ENCODE measurements around the gene TK1.
"Not testable (repeated sequence)": the region's sequence is repeated elsewhere in the genome, so short reads cannot be mapped to it uniquely, and the experiment has no call there.

Gene TK1

DNA sequence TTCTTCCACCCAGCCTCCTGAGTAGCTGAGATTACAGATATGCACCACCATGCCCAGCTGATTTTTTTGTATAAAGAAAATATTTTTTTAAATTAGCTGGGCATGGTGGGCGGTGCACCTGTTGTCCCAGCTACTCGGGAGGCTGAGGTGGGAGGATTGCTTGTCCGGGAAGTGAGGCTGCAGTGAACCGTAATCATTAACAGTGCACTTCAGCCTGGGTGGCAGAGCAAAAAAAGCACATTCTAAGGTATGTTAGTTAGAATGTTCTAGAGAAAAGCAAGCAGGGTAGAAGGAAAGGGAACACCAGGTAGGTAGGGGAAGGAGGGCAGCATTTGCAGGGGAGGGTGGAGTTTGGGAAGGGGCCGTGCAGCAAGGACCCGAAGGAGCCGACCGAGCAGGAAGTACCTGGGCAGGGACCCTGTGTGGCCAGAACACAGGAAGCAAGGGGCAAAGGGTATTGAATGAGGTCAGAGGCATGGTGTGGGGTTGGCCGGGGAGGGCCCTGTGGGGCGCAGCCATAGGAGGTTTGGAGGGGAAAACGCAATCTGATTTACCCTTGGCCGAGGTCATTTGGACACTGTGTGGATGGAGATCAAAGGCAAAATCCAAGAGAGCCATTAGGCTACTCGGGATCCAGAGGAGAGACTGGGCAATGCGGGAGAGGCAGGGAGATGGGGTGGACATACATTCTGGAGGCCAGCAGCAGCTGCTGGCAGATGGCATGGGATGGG lies 38.4 kb downstream of the TK1 start:
- no peak for DNase-seq (ENCODE audit: low read depth in 2 of 2)

DNA sequence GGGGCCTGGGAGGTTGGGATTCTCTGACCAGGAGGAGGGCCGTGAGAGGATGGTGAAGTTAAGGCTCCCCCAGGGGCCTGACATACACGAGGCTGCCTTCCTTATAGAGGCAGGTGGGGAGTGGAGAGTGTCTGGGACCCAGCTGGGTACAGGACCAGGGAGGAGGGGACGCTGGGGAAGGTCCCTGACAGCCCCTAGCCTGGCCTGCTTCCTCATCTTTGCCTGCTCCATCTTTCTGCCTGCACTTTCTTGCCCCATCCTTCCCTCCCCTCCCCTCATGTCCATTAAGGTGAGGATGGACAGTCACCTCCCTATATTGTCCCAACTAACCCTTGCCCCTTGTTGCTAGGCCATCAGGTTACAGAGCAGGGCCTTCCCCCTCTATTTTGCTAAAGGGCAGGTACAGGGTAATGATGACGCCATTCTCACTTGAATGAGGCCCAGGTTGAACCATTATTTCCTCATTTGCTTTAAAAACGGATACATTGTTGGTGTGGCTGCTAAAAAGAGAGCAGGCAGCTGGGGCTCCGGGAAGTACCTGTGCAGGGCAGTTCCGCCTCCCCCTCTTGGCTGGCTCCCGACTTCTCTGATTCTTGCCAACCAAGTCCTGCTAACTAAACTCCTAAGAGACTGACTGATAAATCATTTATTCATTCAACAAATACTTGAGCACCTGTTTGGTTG lies 39.4 kb downstream of the TK1 start:
- no peak for DNase-seq (ENCODE audit: low read depth in 2 of 2)

DNA sequence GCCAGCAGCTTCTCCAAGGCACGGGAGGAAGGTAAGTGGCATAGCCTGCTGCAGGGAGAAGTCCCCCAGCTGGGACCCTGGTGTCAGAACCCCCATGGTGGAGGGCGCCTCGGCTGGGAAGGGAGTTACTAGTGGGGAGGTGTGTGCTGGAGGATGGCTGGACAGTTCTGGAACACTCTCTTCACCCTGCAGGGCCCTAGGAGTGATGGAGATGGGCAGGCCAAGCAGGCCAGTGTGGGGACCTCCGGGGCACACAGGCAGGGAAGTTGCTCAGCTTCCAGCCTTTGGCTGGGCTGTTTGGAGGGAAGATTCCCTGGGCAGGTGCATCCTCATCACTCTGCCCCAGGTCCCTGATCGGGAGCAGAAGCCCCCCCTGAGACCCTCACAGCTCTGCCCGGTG lies 40.0 kb downstream of the TK1 start:
- DNase-seq (ENCODE audit: low read depth in 2 of 2) = no peak

DNA sequence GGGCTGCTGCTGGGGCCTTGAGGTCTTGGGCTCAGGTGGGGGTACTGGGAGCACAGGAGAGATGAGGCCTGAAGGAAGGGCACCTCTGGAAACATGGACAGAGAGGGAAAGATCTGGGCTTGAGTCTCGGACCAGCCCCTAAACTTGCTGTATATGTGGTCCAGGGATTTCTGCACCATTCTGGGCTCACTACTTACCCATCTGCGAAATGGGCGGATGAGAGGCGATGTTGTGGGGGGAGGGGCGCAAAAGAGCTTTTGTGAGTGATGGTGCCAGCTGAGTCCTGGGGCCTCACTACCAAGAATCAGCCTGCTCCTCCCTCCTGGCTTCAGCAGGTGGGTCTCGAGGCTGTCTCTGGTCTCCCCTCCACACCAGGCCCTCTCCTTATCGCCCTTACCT lies 40.4 kb downstream of the TK1 start:
- DNase-seq (ENCODE audit: low read depth in 2 of 2) = no peak

DNA sequence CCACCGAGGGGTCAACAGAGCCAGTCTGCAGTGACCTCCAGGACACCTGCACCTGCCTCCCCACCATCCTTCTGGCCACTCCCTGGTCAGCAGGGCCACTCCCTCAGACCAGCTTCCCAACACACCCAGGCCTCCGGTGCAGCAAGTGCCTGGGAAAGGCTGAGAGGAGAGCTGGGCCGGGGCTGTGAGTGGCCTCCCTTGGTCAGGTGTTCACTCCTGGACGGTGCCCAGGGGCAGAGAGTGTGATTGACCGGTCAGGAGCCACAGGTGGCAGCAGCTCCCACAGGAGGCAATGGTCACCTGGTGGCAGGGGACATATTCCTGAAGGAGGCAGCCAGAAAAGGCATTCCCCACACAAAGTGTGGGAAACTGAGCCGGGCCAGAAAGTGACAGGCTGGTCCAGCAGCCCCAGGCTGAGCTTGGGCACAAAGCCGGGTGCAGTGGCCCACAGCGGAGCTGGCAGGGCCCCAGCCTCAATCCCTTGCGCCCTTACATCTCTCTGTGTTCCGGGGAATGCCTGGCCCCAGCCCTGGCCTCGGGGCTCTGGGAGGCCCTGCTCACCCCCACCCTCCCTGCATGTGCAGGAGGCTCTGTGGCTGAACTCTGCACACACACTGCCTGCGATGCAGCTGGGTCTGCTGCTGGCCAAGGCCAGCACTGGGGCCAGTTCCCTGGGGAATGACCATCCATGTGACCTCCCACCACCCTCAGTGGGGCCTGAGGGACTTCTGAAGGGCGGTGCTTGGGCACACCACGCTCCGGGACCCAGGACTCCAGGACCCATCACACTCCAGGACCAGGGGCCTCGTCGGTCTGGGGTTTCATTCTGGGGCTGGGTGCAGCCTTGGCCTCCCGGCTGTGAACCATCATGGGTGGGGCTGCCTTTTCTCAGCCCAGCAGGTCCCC lies 41.9 kb downstream of the TK1 start:
- no peak for DNase-seq (ENCODE audit: low read depth in 2 of 2)

DNA sequence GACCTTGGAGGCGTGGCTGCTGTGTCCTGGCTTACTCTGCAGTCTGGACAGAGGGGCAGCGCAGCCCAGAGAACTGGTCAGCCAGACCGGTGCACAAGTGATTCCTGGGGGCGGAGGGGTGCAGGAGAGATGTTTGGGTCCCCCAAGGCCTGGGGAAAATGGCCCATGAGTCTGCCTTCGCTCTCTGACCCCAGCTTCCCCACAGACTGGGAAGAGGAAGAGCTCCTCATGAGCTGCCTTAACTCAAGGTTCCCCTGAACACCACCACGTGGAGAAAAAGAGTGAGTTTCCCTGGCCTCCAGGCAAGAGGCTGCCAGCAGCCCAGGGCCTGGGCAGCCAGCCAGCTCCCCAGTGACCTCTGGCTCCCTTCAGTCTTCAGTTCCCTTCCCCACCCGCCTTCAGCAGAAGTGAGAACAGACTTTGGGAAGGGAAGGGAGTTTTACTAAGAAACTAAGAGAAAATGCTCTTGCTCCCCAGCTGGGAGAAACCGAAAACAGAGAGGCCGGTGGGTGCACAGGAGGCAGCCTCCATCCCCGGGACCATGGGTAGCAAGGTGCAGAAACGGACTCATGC lies 42.6 kb downstream of the TK1 start:
- no peak for DNase-seq (ENCODE audit: low read depth in 2 of 2)

DNA sequence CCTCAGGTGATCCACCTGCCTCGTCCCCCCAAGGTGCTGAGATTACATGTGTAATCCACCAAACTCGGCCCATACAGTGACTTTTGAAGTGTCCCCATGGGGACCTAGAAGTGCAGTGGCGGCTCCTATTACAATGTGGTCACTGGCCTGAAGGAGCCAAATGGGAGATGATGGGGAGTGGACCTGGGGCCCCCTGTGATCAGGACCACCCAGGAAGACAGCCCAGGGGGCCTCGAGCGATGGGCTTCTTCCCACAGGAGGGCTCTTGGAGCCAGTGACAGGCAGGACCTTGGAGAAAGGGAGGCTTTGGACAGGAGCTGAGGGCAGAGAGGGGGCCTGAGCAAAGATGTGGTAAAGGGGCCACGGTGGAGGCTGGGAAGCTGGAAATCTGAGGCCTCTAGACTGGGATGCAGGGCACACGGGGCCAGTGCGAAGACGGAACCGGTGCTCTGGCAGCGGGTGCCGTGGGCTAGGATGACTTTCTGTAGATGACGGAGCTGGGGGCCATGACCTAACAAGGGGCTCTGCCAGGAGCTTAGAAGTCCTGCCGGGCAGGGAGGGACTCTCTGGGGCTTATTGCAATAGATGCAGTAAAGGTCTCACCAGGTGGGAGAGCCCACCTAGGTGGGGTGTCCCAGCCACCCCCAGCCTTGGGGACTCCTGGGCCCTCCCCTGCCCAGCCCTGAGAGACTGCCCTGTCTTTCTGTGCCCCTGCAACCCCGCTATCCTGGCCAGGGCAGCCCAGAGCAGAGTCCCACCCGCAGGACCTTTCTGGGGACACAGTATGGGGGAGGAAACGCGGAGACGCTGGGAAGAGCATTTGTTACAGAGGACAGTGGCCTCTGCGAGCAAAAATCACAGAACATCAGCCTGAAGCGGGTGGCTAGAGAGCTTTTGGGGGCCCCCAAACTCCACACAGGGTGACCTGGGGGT lies 43.4 kb downstream of the TK1 start:
- DNase-seq (ENCODE audit: low read depth in 2 of 2) = no peak

DNA sequence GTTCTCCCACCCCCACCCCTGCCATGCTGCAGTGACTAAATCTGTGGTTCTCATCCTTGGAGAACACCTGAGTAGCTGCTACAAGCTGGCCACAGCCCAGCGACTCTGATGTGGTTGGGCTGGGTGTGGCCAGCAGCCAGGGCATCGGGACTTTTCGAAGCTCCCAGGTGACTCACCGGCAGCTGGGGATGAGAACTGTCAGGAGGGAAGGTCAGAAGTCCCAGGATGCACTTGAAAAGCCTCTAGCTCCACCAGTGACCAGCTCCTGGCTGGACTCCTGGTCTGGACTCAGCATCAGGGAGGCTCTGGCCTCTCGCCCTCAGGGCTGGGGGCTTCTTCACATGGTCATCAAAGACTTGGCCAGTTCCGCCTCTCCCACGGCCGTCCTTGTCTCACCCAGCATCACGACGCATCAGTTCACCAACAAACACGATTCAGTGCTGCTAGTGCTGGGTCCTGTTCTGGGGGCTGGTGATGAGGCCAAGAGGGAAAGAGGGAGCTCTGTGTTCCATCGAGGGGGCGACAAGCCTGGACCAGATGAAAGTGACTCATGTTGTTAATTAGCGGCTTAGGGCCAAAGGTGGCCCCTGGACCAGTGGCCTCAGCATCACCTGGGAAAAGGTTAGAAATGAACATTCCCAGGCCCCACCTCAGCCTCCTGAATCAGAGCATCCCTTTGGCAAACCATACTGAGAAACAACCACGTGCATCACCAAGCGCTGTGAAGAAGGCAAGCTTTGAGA lies 44.6 kb downstream of the TK1 start:
- DNase-seq (ENCODE audit: low read depth in 2 of 2) = no peak

DNA sequence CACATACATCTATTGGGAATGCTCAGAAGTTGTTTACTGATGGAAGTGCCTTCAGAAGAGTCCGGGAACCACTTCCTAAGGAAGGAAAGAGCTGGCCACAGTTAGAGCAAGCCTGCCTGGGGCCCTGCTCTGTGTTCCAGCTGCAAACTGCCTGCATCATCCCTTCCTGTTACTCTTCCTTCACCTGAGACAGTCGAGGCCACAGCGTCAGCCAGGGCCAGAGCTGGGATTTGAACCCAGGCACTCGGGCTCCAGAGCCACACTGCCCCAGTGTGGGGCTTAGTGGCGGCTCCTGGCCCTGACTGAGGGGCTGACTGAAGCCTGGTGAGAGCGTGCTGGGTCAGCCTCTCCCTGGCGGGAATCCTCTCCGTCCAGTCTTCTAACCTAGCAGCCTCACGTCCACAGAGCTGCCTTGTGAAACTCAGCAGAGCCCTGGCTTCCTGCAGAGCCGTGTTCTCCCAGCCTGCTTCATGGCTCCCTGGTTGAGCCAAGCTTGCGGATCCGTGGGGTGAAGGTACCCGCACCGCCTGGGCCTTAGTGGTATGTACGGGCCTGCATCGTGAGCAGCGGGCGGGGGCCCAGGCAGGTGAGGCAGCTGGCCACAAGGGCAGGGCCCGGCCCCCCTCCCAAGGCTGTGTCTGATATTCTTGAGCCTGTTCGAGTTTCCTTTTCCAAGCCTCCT lies 45.3 kb downstream of the TK1 start:
- DNase-seq (ENCODE audit: low read depth in 2 of 2) = no peak

DNA sequence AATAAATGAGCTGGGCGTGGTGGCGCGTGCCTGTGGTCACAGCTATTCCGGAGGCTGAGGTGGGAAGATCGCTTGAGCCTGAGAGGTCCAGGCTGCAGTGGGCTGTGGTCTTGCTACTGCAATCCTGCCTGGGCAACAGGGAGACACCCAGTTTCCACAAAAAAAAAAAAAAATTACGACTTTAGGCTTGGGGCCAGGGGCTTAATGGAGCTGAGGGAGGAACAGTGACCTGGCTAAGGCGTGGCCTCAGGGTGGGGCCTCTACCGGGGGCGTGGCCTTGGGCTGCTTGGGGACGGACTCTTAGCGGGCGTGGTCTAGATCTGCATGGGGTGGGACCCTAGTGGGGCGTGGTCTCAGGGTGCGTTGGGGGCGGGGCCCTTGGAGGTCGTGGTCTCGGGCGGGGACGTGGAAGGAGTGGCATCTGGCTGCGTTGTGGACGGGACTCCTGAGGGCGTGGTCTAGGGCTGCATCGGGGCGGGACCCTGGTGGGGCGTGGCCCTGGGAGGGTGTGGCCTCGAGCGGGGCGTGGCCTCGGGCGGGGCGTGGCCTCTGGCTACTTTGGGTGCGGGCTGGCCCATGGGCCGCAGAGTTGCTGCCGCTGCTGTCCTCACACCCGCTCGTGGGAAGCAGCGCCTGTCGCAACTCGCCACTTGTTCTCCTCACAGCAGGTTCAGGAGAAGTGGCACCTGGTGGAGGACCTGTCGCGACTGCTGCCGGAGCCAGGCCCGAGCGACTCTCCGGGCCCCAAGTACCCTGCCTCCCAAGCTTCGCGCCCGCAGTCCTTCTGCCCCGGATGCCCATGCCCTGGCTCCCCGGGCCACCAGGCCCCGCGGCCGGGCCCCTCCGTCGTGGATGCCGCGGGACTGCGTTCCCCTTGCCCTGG lies 46.4 kb downstream of the TK1 start:
- peak; percentile 77 to 85 for DNase-seq (ENCODE audit: low read depth in 2 of 2)

DNA sequence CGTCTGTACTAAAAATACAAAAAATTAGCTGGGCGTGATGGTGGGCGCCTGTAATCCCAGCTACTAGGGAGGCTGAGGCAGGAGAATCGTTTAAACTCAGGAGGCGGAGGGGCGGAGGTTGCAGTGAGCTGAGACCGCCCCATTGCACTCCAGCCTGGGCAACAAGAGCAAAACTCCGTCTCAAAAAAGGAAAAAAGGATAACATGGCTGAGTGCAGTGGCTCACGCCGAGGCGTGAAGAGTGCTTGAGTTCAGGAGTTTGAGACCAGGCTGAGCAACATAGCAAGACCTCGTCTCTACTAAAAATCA lies 47.0 kb downstream of the TK1 start:
- not testable (repeated sequence) for DNase-seq (ENCODE audit: low read depth in 2 of 2)

DNA sequence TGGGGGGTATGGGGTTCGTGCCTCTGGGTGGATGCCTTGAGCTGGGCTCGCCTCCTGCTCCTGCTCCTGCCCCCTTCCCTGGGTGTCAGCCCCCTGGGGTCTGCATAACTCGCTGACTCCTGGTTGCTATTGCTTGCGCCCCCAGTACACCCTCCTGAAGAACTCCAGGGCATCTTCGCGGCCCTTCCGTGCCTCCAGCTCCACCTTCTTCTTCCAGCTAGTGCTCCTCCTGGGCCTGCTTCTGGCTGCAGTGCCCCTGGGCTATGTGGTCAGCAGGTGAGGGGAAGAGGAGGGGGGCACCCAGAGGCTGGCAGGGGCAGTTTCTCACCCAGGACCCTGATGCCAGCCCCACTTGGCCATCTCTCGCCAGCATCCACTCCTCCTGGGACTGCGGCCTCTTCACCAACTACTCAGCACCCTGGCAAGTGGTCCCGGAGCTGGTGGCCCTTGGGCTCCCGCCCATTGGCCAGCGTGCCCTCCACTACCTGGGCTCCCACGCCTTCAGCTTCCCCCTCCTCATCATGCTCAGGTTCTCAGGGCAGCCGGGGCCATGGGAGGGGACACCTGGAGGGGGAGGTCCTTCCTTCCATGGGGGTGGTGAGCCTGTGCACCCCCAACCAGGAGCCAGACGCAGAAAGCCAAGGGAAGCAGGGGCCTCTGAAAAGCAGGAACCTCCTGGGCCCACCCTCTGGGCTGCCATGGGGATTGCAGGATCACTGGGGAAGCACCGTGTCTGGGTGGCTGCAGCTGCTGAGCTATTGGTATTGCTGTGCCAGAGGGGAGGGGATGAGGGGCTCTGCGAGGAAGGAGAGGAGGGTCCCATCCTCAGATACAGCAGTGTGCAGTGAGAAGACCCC lies 48.4 kb downstream of the TK1 start:
- DNase-seq (ENCODE audit: low read depth in 2 of 2) = no peak

DNA sequence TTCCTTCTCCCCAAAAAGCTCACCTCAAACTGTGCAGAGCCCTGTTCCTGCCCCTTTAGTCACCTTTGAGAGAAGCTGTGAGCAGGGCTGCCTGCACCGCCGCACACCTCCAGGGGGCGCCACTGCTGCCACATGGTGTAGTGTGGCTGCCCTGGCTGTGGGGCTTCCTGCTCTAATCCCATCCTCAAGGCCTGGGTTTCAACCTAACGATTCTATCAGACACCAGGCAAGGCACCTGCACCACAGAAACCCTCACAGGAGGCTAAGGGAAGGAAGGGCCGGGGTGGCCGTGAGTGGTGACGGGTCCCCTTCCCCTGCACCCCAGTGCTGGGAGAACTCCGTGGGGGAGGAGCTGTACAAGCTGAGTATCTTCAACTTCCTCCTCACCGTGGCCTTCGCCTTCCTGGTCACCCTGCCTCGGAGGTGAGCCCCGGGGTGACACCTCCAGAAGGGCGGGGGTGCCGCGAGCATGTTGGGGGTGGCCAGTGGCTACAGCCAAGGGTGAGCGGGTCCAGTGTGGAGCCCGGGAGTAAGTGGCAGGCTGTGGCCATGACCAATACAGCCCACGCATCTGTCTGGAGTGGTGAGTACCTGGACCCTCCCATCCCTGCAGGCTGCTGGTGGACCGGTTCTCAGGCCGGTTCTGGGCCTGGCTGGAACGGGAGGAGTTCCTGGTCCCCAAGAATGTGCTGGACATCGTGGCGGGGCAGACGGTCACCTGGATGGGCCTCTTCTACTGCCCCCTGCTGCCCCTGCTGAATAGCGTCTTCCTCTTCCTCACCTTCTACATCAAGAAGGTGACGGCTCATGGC lies 49.3 kb downstream of the TK1 start:
- DNase-seq (ENCODE audit: low read depth in 2 of 2) = no peak

DNA sequence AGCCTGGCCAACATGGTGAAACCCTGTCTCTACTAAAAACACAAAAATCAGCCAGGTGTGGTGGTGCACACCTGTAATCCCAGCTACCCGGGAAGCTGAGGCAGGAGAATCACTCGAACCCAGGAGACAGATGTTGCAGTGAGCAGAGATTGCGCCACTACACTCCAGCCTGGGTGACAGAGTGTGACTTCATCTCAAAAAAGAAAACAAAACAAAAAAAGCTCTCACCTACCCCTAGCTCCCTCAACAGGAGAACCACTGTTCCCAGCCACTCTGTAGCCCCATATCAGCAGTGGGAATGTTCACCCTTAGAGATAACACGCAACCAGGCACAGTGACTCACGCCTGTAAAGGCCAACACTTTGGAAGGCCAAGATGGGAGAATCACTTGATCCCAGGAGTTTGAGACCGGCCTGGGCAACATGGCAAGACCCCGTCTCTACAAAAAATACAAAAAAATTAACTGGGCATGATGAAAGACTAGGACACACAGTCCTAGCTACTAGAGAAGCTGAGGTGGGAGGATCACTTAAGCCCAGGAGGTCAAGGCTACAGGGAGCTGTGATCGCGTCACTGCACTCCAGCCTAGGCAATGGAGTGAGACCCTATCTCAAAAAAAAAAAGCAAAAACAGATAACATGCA lies 50.9 kb downstream of the TK1 start:
- DNase-seq (ENCODE audit: low read depth in 2 of 2) = no peak

DNA sequence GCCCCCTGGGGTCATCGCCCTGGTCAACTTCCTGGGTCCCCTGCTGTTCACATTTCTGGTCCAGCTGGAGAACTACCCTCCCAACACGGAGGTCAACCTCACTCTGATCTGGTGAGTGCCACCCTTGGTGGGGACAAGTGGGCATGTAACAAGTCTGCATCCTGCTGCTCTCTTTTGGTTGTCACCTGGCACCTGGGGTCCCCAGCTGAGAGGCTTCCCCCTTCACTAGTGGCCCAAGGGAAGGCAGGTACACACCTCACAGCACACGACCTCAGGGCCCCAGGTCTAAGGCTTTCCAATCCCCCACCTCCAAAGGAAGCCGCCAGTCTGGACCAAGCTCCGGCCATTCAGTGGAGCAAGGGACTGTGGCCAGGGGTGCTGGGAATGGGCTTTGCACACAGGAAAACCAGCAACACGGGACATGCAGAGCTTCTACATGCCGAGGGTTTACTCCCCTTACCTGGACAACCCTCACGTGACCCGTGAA lies 51.9 kb downstream of the TK1 start:
- no peak for DNase-seq (ENCODE audit: low read depth in 2 of 2)
